Breast epithelium (tissue), 4 donors: ENCODE data around the gene SFXN5. TPM values are rescaled to one million over a fixed set of nuclear protein-coding genes. Genes with fewer than 3 reads are reported as not detected.

ENCODE experiments used
- DNase-seq, 2 donors: peaks; one replicate each; pipeline ENCODE4 v3.0.0-alpha.2; 2019; ENCODE audit warnings: low spot score in 2 of 2
- H3K27ac ChIP-seq, 2 donors: fragments of 200-600 bp; sonication (generic) in 1 of 2; one replicate each; pipeline ENCODE4 v1.5.1; 2016 to 2019; ENCODE audit warnings: mild to moderate bottlenecking in 1 of 2
- H3K27me3 ChIP-seq, 2 donors: fragments of 200-600 bp; sonication (generic) in 1 of 2; one replicate each; pipeline versions ENCODE4 v1.5.1 to v1.6.0; 2017 to 2019; ENCODE audit warnings: control low read depth in 1 of 2, mild to moderate bottlenecking in 1 of 2
- H3K36me3 ChIP-seq: fragments of 200-600 bp; one replicate; pipeline ENCODE4 v1.5.1; 2019
- H3K4me1 ChIP-seq, 2 donors: fragments of 200-600 bp; sonication (generic); one replicate each; pipeline ENCODE4 v1.5.1; 2016 to 2019; ENCODE audit warnings: control low read depth in 1 of 2
- H3K4me3 ChIP-seq, 3 donors: fragments of 200-600 bp; sonication (generic); 1 replicate in 2 of 3; 2 replicates in 1 of 3; pipeline ENCODE4 v1.5.1; 2016 to 2019; ENCODE audit warnings: mild to moderate bottlenecking in 3 of 3, moderate library complexity in 2 of 3
- H3K9me3 ChIP-seq, 2 donors: fragments of 200-600 bp; sonication (generic) in 1 of 2; one replicate each; pipeline ENCODE4 v1.5.1; 2016 to 2019; ENCODE audit warnings: control low read depth in 1 of 2
- POLR2A ChIP-seq: fragments of 450-650 bp; IDR thresholded peaks from one replicate; pipeline ENCODE4 v1.6.1; 2016; ENCODE audit warnings: antibody characterized with exemption, mild to moderate bottlenecking, moderate library complexity
- POLR2AphosphoS5 ChIP-seq, 3 donors: sonication (generic); formaldehyde crosslinking; IDR thresholded peaks; one replicate each; pipeline ENCODE4 v1.6.1; 2017; ENCODE audit warnings: antibody characterized with exemption in 3 of 3
- intact Hi-C: fragments of 100-400 bp; cut with DNase I; formaldehyde crosslinking; loops from one replicate; pipeline ENCODE4 v1.15.1; 2023; ENCODE audit warnings: low total_unique reads
- total RNA-seq, 3 donors: library from RNA; depleted of rRNA; stranded (reverse); fragments of >200 nt; gene quantifications; one replicate each; pipeline ENCODE4 v1.1.0, GENCODE V29; 2016
- TF ChIP-seq, protein P1 (sequence below), 3 donors: fragments of 450-650 bp; IDR thresholded peaks; one replicate each; pipeline ENCODE4 v1.5.1; 2016 to 2017; ENCODE audit warnings: antibody characterized with exemption in 3 of 3, mild to moderate bottlenecking in 3 of 3, moderate library complexity in 3 of 3

Gene SFXN5
- total RNA-seq, 3 donors from 2014 or later = 6.7 to 19.6 (median 12.8) TPM

DNA sequence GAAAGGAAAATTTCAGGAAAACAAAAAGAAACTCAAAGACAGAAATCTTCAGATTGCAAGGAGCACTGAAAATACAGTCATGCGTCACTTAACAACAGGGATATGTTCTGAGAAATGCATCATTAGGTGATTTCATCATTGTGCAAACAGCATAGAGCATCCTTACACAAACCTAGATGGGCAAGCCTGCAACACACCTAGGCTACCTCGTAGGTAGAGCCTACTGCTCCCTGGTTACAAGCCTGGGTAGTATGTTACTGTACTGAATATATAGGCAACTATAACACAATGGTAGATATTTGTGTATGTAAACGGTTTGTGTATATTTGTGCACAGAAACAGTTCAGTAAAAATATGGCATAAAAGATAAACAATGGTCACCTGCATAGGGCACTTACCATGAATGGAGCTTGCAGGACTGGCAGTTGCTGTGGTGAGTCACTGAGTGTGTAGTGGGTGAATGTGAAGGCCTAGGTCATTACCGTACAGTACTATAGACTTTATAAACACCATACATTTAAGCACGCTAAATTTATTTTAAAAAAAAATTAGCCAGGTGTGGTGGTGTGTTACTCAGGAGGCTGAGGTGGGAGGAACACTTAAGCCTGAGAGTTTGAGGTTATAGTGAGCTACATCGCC is 33.4 kb downstream of the SFXN5 start:
- H3K27me3 ChIP-seq = no peaks in the 10 kb centered on the region
- no peak for DNase-seq
- no peak overlapping the region for H3K27ac ChIP-seq
- H3K36me3 ChIP-seq = no peaks in the 10 kb centered on the region
- H3K4me1 ChIP-seq = no peaks in the 10 kb centered on the region
- no peaks in the 10 kb centered on the region for H3K9me3 ChIP-seq
- TF ChIP-seq, protein P1, sequence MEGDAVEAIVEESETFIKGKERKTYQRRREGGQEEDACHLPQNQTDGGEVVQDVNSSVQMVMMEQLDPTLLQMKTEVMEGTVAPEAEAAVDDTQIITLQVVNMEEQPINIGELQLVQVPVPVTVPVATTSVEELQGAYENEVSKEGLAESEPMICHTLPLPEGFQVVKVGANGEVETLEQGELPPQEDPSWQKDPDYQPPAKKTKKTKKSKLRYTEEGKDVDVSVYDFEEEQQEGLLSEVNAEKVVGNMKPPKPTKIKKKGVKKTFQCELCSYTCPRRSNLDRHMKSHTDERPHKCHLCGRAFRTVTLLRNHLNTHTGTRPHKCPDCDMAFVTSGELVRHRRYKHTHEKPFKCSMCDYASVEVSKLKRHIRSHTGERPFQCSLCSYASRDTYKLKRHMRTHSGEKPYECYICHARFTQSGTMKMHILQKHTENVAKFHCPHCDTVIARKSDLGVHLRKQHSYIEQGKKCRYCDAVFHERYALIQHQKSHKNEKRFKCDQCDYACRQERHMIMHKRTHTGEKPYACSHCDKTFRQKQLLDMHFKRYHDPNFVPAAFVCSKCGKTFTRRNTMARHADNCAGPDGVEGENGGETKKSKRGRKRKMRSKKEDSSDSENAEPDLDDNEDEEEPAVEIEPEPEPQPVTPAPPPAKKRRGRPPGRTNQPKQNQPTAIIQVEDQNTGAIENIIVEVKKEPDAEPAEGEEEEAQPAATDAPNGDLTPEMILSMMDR (IDR thresholded peaks at IDR 0.05) = no peak
- TF ChIP-seq POLR2A = no peak
- TF ChIP-seq POLR2AphosphoS5 (IDR thresholded peaks at IDR 0.05) = no peak
- no peak overlapping the region for H3K4me3 ChIP-seq
- intact Hi-C loops = no loop called here

DNA sequence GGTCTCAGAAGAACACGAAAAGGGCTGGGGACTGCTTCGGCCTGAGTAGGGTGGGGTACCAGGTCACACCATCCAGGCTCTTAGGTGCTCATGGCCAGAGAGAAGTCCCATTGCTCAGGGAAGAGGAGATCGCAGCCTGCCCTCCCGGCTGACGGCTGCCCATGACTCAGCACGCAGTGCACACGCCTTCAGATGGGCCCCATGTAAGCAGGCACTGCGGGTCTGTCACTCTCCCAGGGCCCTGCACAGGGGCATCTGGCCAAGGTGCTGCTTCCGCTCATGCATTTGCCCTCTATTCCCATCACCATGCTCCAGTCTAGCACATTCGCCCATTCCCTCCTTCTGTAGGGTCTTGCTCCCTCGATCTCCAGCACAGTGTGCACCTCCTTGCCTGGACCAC is 34.7 kb downstream of the SFXN5 start:
- no peaks in the 10 kb centered on the region for H3K9me3 ChIP-seq
- no peak for TF ChIP-seq POLR2A
- TF ChIP-seq, protein P1 (IDR thresholded peaks at IDR 0.05) = no peak
- no peak for TF ChIP-seq POLR2AphosphoS5 (IDR thresholded peaks at IDR 0.05)
- no peak for DNase-seq
- no peaks in the 10 kb centered on the region for H3K4me1 ChIP-seq
- H3K36me3 ChIP-seq = no peaks in the 10 kb centered on the region
- H3K4me3 ChIP-seq = no peak overlapping the region
- intact Hi-C loops = no loop called here
- no peak overlapping the region for H3K27ac ChIP-seq
- H3K27me3 ChIP-seq = no peaks in the 10 kb centered on the region

DNA sequence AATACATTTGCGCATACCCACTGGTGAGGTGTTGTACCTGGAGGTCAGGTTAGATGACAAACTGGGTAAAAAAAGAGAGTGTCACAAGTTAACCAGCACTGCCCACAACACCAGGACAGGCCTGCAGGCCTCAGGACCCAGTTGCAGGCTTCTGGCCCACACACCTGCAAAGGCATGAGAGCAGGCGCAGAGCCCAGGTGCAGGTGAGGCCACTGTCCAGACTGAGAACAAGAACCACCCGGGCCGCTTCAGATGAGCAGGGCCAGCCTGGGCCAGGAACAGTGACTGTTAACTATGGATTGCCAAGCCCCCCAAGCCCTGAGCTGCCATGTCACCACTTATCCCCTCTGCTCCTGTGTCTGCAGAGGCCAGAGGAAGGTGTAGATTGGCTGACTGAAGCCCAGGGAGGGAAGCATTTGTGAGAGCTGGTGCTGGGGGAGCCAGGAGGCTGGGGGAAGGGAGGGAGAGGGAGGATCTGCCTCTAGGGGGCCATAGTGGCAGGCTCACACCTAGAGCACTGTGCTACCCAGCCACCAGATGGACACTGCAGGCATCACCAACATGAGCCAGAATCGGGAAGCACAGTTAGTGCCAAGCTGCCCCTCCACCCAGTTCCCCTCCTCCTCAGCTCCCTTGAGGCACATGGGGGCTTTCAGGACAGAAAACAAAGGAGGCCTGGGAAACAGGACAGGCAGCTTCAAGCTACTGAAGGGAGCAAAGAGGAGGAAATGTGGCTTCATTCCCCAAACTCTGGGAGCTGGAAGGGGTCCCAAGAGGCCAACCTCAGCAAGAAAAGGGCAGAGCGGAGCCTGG is 35.4 kb downstream of the SFXN5 start:
- TF ChIP-seq POLR2A = no peak
- TF ChIP-seq, protein P1 (IDR thresholded peaks at IDR 0.05) = no peak
- no peak for TF ChIP-seq POLR2AphosphoS5 (IDR thresholded peaks at IDR 0.05)
- H3K27ac ChIP-seq = no peak overlapping the region

DNA sequence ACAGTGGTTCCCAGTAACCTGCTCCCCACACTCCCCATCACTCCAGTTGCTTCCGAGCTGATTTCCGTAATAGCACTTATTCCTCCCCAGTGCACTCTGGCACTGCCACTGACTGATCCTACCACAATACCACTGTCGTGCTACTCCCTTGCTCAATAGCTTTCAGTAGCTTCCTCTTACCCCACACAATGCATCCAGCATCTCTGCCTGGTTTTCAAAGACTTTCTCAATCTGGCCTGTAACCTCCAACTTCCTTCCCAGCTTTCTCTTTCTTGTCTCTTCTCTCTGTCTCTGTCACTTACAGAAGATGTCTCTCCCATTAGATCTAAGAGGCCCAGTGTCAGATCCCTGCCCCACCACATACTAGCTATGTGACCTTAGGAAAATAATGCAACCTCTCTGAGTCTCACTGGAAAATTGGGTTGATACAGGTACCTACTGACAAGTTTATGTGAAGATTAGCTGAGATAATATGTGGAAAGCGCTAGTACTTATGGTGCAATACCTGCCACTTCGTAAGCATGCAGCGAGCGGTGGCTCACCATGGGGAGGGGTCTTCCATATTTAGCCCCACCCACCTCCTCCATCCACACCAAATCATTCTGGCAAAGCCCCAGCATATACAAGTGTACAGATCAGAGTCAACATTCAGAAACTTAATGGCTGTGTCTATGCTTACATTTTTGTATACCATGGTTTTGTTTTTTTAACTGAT is 36.7 kb downstream of the SFXN5 start:
- intact Hi-C loops = no loop called here
- Histone ChIP-seq H3K36me3 (no peaks in the 10 kb centered on the region), H3K4me3 (no peak overlapping the region), H3K27ac (no peak overlapping the region), H3K9me3 (no peaks in the 10 kb centered on the region), H3K27me3 (no peaks in the 10 kb centered on the region), H3K4me1 (no peaks in the 10 kb centered on the region)
- no peak for DNase-seq
- TF ChIP-seq, protein P1 (IDR thresholded peaks at IDR 0.05) = no peak
- TF ChIP-seq POLR2A (no peak), POLR2AphosphoS5 (IDR thresholded peaks at IDR 0.05) (no peak)

More for the DNA sequence above, 35.4 kb downstream of the SFXN5 start:
- H3K9me3 ChIP-seq = no peaks in the 10 kb centered on the region
- DNase-seq = no peak
- intact Hi-C loops = no loop called here
- no peaks in the 10 kb centered on the region for H3K4me1 ChIP-seq
- no peaks in the 10 kb centered on the region for H3K36me3 ChIP-seq
- H3K27me3 ChIP-seq = no peaks in the 10 kb centered on the region
- no peak overlapping the region for H3K4me3 ChIP-seq
